Neural progenitor cell (in vitro differentiated cells): ENCODE results near the gene PPP1R9A. TPM values are rescaled to one million over a fixed set of nuclear protein-coding genes. Genes with fewer than 3 reads are reported as not detected.

Source experiments
- DNase-seq: peaks from one replicate; pipeline ENCODE4 v3.0.0-alpha.2; 2016; ENCODE audit warnings: low spot score
- H2AFZ ChIP-seq: fragments of 200-600 bp; sonication (generic); replicated peaks from 2 replicates; pipeline ENCODE4 v1.6.1; 2016; ENCODE audit warnings: antibody characterized with exemption
- H3F3A ChIP-seq: fragments of 200-600 bp; sonication (generic); 2 replicates; pipeline ENCODE4 v1.6.1; 2016; ENCODE audit warnings: antibody characterized with exemption, low read depth
- H3K27ac ChIP-seq: fragments of 200-600 bp; sonication (generic); 2 replicates; pipeline ENCODE4 v1.5.1; 2016; ENCODE audit warnings: mild to moderate bottlenecking
- H3K27me3 ChIP-seq: fragments of 200-600 bp; sonication (generic); 2 replicates; pipeline ENCODE4 v1.6.1; 2016; ENCODE audit warnings: mild to moderate bottlenecking, moderate library complexity
- H3K36me3 ChIP-seq: fragments of 200-600 bp; sonication (generic); 2 replicates; pipeline ENCODE4 v1.5.1; 2016
- H3K4me1 ChIP-seq: fragments of 200-600 bp; sonication (generic); 2 replicates; pipeline ENCODE4 v1.6.1; 2016; ENCODE audit warnings: mixed run types
- H3K4me2 ChIP-seq: fragments of 200-600 bp; sonication (generic); 2 replicates; pipeline ENCODE4 v1.6.1; 2016
- H3K4me3 ChIP-seq: fragments of 200-600 bp; sonication (generic); 2 replicates; pipeline ENCODE4 v1.5.1; 2016
- H3K79me2 ChIP-seq: fragments of 200-600 bp; sonication (generic); 2 replicates; pipeline ENCODE4 v1.6.1; 2016; ENCODE audit warnings: low read depth
- H3K9ac ChIP-seq: fragments of 200-600 bp; sonication (generic); 2 replicates; pipeline ENCODE4 v1.6.1; 2016
- H3K9me3 ChIP-seq: fragments of 200-600 bp; sonication (generic); 2 replicates; pipeline ENCODE4 v1.5.1; 2016; ENCODE audit warnings: low read depth
- H4K20me1 ChIP-seq: fragments of 200-600 bp; sonication (generic); 2 replicates; pipeline ENCODE4 v1.6.1; 2016; ENCODE audit warnings: low read depth
- H3K27ac Mint-ChIP-seq: 3 replicates; pipeline ENCODE4 v1.8.0; 2021; ENCODE audit warnings: mixed read lengths
- H3K27me3 Mint-ChIP-seq: 2 replicates; pipeline ENCODE4 v1.8.0; 2022; ENCODE audit warnings: low read depth, mild to moderate bottlenecking, inconsistent platforms, moderate library complexity, mixed read lengths; ENCODE audit not compliant: insufficient read depth
- H3K36me3 Mint-ChIP-seq: 3 replicates; pipeline ENCODE4 v1.8.0; 2021; ENCODE audit warnings: mixed read lengths
- H3K4me1 Mint-ChIP-seq: 3 replicates; pipeline ENCODE4 v1.8.0; 2021; ENCODE audit warnings: mixed read lengths
- H3K4me3 Mint-ChIP-seq: 3 replicates; pipeline ENCODE4 v1.8.0; 2021; ENCODE audit warnings: mild to moderate bottlenecking, moderate library complexity, mixed read lengths
- H3K9me3 Mint-ChIP-seq: 3 replicates; pipeline ENCODE4 v1.8.0; 2020; ENCODE audit warnings: mixed read lengths
- CTCF ChIP-seq: fragments of 200-600 bp; sonication (generic); IDR thresholded peaks from 2 replicates; pipeline ENCODE4 v1.5.1; 2017; ENCODE audit warnings: antibody characterized with exemption, mild to moderate bottlenecking
- EZH2 ChIP-seq: fragments of 200-600 bp; sonication (generic); IDR thresholded peaks from 2 replicates; pipeline ENCODE4 v1.6.1; 2017; ENCODE audit warnings: antibody characterized with exemption, mild to moderate bottlenecking, moderate library complexity
- EZH2phosphoT487 ChIP-seq: fragments of 200-600 bp; sonication (generic); IDR thresholded peaks from 2 replicates; pipeline ENCODE4 v1.6.1; 2017; ENCODE audit warnings: antibody characterized with exemption
- total RNA-seq: library from RNA; depleted of rRNA; stranded (reverse); fragments of >200 nt; gene quantifications from 2 replicates; pipeline ENCODE4 v1.2.3, GENCODE V29; 2015; ENCODE audit warnings: low replicate concordance

The PPP1R9A gene
- total RNA-seq, 1 donor from 2014 or later, result 40.7 TPM

GRCh38 chr7:94955807-94956206 is 48.4 kb downstream of the PPP1R9A start:
- Histone ChIP-seq H3K79me2 (peaks cover 81% of the 10 kb centered on the region), H3K9me3 (no peaks in the 10 kb centered on the region), H3K27ac (no peak overlapping the region), H3K4me2 (no peak overlapping the region), H3K9ac (no peak overlapping the region), H4K20me1 (peaks cover 15% of the 10 kb centered on the region), H3K4me3 (no peak overlapping the region), H2AFZ (no peak overlapping the region), H3K27me3 (no peaks in the 10 kb centered on the region), H3K4me1 (peaks cover 11% of the 10 kb centered on the region), H3F3A (no peaks in the 10 kb centered on the region), H3K36me3 (no peaks in the 10 kb centered on the region)
- Mint-ChIP-seq H3K27ac (no peak overlapping the region), H3K27me3 (no peaks in the 10 kb centered on the region), H3K4me1 (peaks cover 6% of the 10 kb centered on the region), H3K4me3 (no peak overlapping the region), H3K9me3 (peaks cover 14% of the 10 kb centered on the region), H3K36me3 (peaks cover 3% of the 10 kb centered on the region)
- no peak for DNase-seq
- TF ChIP-seq CTCF (no peak), EZH2 (no peak), EZH2phosphoT487 (no peak)

- Mint-ChIP-seq H3K27me3 (no peaks in the 10 kb centered on the region), H3K27ac (no peak overlapping the region), H3K4me3 (no peak overlapping the region), H3K4me1 (peaks cover 6% of the 10 kb centered on the region), H3K9me3 (peaks cover 14% of the 10 kb centered on the region), H3K36me3 (no peaks in the 10 kb centered on the region)
- Histone ChIP-seq H3K9ac (no peak overlapping the region), H3F3A (no peaks in the 10 kb centered on the region), H3K9me3 (no peaks in the 10 kb centered on the region), H3K27me3 (no peaks in the 10 kb centered on the region), H3K4me1 (peaks cover 11% of the 10 kb centered on the region), H3K4me3 (no peak overlapping the region), H3K36me3 (no peaks in the 10 kb centered on the region), H3K79me2 (peaks cover 78% of the 10 kb centered on the region), H4K20me1 (peaks cover 15% of the 10 kb centered on the region), H3K4me2 (no peak overlapping the region), H3K27ac (peak overlapping the region; percentile 1), H2AFZ (no peak overlapping the region)
- DNase-seq, result no peak
- TF ChIP-seq CTCF, result no peak
- no peak for TF ChIP-seq EZH2
- TF ChIP-seq EZH2phosphoT487, result no peak
These were observed 49.7 kb downstream of the PPP1R9A start for GRCh38 chr7:94957061-94957460.

DNA sequence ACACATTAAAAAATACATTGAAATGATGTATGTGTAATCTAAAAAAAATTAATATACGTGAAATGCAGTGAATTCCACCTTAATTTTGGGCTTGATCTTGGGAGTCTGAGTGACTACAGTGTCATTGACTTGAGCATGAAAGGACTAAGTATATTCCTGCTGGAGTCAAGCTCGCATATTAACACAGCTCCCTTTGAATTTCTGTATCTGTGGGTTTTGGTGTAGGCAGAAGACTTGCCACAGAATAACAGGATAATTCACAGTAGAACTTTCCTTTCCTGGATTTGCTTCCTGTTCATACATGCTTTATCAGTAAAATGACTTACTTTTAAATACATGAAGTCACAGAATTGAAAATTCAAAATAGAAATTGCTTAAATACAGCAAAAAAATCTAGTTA is 55.3 kb downstream of the PPP1R9A start:
- peaks cover 4% of the 10 kb centered on the region for H3K9me3 ChIP-seq
- H3K9ac ChIP-seq, result no peak overlapping the region
- DNase-seq, result no peak
- Mint-ChIP-seq H3K4me3 (no peak overlapping the region), H3K9me3 (peaks cover 38% of the 10 kb centered on the region), H3K27me3 (peaks cover 4% of the 10 kb centered on the region), H3K4me1 (peaks cover 6% of the 10 kb centered on the region), H3K27ac (no peak overlapping the region), H3K36me3 (peaks cover 26% of the 10 kb centered on the region)
- no peak overlapping the region for H3K27ac ChIP-seq
- peaks cover 6% of the 10 kb centered on the region for H4K20me1 ChIP-seq
- peaks cover 87% of the 10 kb centered on the region for H3K79me2 ChIP-seq
- H2AFZ ChIP-seq, result no peak overlapping the region
- peaks cover 11% of the 10 kb centered on the region for H3K4me1 ChIP-seq
- TF ChIP-seq EZH2phosphoT487, result no peak
- no peak for TF ChIP-seq EZH2
- no peak for TF ChIP-seq CTCF
- H3K27me3 ChIP-seq, result no peaks in the 10 kb centered on the region
- no peaks in the 10 kb centered on the region for H3F3A ChIP-seq
- H3K36me3 ChIP-seq, result no peaks in the 10 kb centered on the region
- no peak overlapping the region for H3K4me3 ChIP-seq
- H3K4me2 ChIP-seq, result no peak overlapping the region
